ENCODE data around the gene FCRL2.
"Not testable (repeated sequence)": the region's sequence is repeated elsewhere in the genome, so short reads cannot be mapped to it uniquely, and the experiment has no call there.

Gene FCRL2

GRCh38 chr1:157753611-157754010 is 23.3 kb downstream of the FCRL2 start:
- DNase-seq (ENCODE audit: low read depth): no peak

- DNase-seq (ENCODE audit: low read depth): no peak
Measured at GRCh38 chr1:157751283-157751682, 25.6 kb downstream of the FCRL2 start.

GRCh38 chr1:157748262-157748817 is 28.6 kb downstream of the FCRL2 start:
- DNase-seq (ENCODE audit: low read depth): no peak

GRCh38 chr1:157739229-157739901 is 37.6 kb downstream of the FCRL2 start:
- no peak for DNase-seq (ENCODE audit: low read depth)

- not testable (repeated sequence) for DNase-seq (ENCODE audit: low read depth)
Measured at GRCh38 chr1:157735991-157736390, 40.9 kb downstream of the FCRL2 start.

- DNase-seq (ENCODE audit: low read depth): no peak
Measured at GRCh38 chr1:157734321-157734720, 42.6 kb downstream of the FCRL2 start.

GRCh38 chr1:157732755-157733154 is 44.2 kb downstream of the FCRL2 start:
- no peak for DNase-seq (ENCODE audit: low read depth)

GRCh38 chr1:157725221-157725577 is 51.7 kb downstream of the FCRL2 start:
- DNase-seq (ENCODE audit: low read depth): no peak

- no peak for DNase-seq (ENCODE audit: low read depth)
Measured at GRCh38 chr1:157724537-157725220, 52.3 kb downstream of the FCRL2 start.

- DNase-seq (ENCODE audit: low read depth): no peak
Measured at GRCh38 chr1:157723157-157723556, 53.8 kb downstream of the FCRL2 start.

GRCh38 chr1:157721985-157722384 is 54.9 kb downstream of the FCRL2 start:
- no peak for DNase-seq (ENCODE audit: low read depth)

GRCh38 chr1:157715736-157716135 is 61.2 kb downstream of the FCRL2 start:
- no peak for DNase-seq (ENCODE audit: low read depth)

GRCh38 chr1:157711802-157712201 is 65.1 kb downstream of the FCRL2 start:
- no peak for DNase-seq (ENCODE audit: low read depth)

- no peak for DNase-seq (ENCODE audit: low read depth)
Measured at GRCh38 chr1:157704878-157705277, 72.1 kb downstream of the FCRL2 start.

GRCh38 chr1:157703981-157704380 is 73.0 kb downstream of the FCRL2 start:
- no peak for DNase-seq (ENCODE audit: low read depth)

GRCh38 chr1:157702308-157702825 is 74.6 kb downstream of the FCRL2 start:
- DNase-seq (ENCODE audit: low read depth): no peak

- no peak for DNase-seq (ENCODE audit: low read depth)
Measured at GRCh38 chr1:157700732-157701131, 76.2 kb downstream of the FCRL2 start, which contains the start of gene FCRL3. TSS of gene FCRL3 (minus strand) at chr1:157700769. CDS start at chr1:157700489, 280 bp downstream.

GRCh38 chr1:157700305-157700704 is 76.6 kb downstream of the FCRL2 start:
- DNase-seq (ENCODE audit: low read depth): no peak

- DNase-seq (ENCODE audit: low read depth): no peak
Measured at GRCh38 chr1:157697781-157698569, 79.0 kb downstream of the FCRL2 start.

- no peak for DNase-seq (ENCODE audit: low read depth)
Measured at GRCh38 chr1:157696966-157697628, 79.8 kb downstream of the FCRL2 start.

All from stimulated activated CD8-positive, alpha-beta memory T cell treated with anti-CD3 and anti-CD28 coated beads, Interleukin-15, amount 100 ng/mL, for 24 hours (primary cell).